NCI-H748 (cell line): ENCODE data around the gene MAP1LC3B.

Experiments used
- DNase-seq: peaks from one replicate; lab custom pipeline; 2025; ENCODE audit not compliant: unreplicated experiment; lab: John Stamatoyannopoulos, UW

MAP1LC3B gene

GRCh38 chr16:87426423-87427215 lies 34.5 kb downstream of the MAP1LC3B start:
- DNase-seq = no peak

- DNase-seq = no peak
Observed at GRCh38 chr16:87431926-87432325, 39.8 kb downstream of the MAP1LC3B start.

GRCh38 chr16:87432330-87432915 lies 40.3 kb downstream of the MAP1LC3B start:
- DNase-seq = no peak

GRCh38 chr16:87434146-87434667 lies 42.1 kb downstream of the MAP1LC3B start:
- no peak for DNase-seq

- DNase-seq = no peak
Observed at GRCh38 chr16:87435372-87436224, 43.5 kb downstream of the MAP1LC3B start.

- DNase-seq = no peak
Observed at GRCh38 chr16:87436225-87437172, 44.4 kb downstream of the MAP1LC3B start.

GRCh38 chr16:87437327-87437726 lies 45.2 kb downstream of the MAP1LC3B start:
- DNase-seq = no peak

- DNase-seq = no peak
Observed at GRCh38 chr16:87437911-87438610, 45.9 kb downstream of the MAP1LC3B start.

- DNase-seq = no peak
Observed at GRCh38 chr16:87438611-87438985, 46.5 kb downstream of the MAP1LC3B start.

- no peak for DNase-seq
Observed at GRCh38 chr16:87439926-87440325, 47.8 kb downstream of the MAP1LC3B start.

- no peak for DNase-seq
Observed at GRCh38 chr16:87441886-87442580, 49.9 kb downstream of the MAP1LC3B start.

GRCh38 chr16:87442581-87442966 lies 50.4 kb downstream of the MAP1LC3B start:
- DNase-seq = no peak

- DNase-seq = no peak
Observed at GRCh38 chr16:87443016-87443415, 50.9 kb downstream of the MAP1LC3B start.

GRCh38 chr16:87443964-87444363 lies 51.8 kb downstream of the MAP1LC3B start:
- DNase-seq = no peak

- DNase-seq = no peak
Observed at GRCh38 chr16:87445486-87445885, 53.4 kb downstream of the MAP1LC3B start.

- DNase-seq = no peak
Observed at GRCh38 chr16:87446479-87446878, 54.3 kb downstream of the MAP1LC3B start.

- no peak for DNase-seq
Observed at GRCh38 chr16:87447323-87447722, 55.2 kb downstream of the MAP1LC3B start.

GRCh38 chr16:87448866-87449265 lies 56.7 kb downstream of the MAP1LC3B start:
- DNase-seq = no peak

GRCh38 chr16:87451563-87452210 lies 59.6 kb downstream of the MAP1LC3B start:
- no peak for DNase-seq
